Hepatic stellate cell (primary cell): ENCODE measurements around the gene APBB1IP.
"Not testable (repeated sequence)": the region's sequence is repeated elsewhere in the genome, so short reads cannot be mapped to it uniquely, and the experiment has no call there.

ENCODE experiments used
- DNase-seq: peaks from one replicate; pipeline ENCODE4 v3.0.0; 2011; ENCODE audit warnings: low spot score

APBB1IP gene, protein sequence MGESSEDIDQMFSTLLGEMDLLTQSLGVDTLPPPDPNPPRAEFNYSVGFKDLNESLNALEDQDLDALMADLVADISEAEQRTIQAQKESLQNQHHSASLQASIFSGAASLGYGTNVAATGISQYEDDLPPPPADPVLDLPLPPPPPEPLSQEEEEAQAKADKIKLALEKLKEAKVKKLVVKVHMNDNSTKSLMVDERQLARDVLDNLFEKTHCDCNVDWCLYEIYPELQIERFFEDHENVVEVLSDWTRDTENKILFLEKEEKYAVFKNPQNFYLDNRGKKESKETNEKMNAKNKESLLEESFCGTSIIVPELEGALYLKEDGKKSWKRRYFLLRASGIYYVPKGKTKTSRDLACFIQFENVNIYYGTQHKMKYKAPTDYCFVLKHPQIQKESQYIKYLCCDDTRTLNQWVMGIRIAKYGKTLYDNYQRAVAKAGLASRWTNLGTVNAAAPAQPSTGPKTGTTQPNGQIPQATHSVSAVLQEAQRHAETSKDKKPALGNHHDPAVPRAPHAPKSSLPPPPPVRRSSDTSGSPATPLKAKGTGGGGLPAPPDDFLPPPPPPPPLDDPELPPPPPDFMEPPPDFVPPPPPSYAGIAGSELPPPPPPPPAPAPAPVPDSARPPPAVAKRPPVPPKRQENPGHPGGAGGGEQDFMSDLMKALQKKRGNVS

DNA sequence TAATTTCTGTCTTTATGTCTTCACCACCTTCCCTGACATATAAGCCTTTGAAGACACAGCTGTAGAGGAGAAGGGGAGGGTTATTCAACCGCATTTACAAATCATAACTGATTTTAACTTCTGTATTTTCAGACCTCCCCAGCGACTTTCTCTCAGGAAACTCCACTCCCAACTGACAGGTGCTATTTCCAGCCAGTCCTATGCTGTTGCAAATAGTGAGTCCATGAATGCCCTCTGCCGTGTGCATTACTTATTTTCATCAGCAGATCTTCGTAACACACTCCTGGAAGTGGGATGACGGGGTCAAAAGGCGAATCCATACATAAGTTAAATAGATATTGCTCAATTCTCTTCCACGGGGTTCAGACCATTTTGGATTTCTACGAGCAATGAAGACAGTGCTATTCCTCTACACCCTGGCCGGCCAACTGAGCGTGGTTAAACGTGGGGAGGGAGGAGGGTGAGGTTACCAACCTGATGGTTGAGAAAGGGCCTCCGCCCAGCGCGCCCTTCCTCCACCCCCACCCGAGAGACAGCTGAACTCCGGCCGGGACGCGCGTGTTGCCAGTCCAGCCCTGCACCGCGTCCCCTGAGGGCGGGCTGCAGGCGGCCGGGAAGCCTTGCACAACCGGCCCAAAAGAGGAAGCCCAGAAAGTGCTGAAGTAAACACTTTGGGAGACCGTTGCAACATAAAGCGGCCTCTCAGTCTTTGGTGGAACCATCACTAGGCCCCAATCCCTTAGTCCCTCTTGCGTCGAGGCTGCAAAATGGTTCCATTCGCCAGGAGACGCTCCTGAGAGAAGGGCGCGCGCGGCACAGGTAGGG is at the start of gene APBB1IP:
Gene APBB1IP, plus strand, starts transcription at position 705 of the 825 bp plus-strand sequence. CDS start 53,986 bp downstream, outside the sequence.
- DNase-seq, result no peak

DNA sequence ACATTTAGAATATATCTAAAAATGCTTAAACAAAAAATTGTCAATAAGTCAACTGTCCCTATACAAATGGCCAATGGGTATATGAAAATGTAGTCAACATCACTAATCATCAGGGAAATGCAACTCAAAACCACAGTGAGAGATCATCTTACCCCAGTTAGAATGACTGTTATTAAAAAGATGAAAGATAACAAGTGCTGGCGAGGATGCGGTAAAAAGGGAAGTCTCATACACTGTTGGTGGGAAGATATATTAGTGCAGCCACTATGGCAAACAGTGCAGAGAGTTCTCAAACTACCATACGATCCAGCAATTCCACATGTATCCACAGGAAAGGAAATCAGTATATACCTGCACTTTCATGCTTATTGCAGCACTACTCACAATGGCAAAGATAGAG is 48.6 kb upstream of the APBB1IP start:
- no peak for DNase-seq

DNA sequence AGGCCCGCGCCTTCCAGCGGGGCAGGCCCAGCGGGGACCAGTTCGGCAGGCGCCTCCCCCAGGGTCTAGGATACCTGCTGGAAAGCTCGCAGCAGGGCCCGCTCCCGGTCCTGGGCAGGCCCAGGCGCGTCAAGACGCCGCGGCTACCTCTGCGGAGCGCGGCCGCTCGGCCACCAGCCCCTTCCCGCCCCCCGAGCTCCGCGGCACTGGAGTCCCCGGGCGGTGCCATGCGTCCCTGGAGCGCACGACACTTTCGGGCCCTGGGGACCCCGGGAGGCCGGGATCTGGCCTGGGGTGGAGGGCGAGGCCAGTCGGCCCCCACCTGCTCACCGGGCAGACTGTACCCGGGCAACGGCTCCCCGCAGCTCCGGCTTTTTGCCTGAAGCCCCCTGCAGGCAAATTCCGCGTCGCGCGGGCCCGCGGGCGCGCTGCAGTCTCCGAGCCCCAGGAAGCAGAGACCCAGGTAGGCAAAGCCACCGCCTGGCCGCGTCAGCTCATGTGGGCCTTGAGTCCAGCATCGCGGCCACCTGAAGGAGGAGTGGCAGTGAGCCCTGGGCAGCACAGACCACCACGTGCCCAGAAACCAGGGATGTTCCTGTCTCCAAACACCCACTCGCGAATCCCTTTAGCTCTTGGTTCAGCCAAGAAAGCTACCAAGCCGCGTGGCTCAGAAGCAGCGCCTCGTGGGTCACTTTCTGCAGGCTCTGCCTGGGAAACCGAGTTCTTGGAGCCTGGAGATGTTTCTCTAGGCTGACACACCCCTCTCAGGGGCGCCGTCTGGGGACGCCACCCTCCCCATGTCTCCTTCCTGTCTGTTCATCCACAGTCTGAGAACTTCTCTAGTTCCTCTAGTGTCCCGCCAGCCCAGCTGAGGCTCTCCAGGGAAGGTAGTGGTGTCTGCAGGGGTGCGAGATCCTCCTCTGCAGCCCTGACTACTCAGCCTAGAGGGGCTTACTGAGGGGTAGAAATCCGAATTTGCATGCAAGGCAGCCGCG is 46.1 kb upstream of the APBB1IP start:
- no peak for DNase-seq

DNA sequence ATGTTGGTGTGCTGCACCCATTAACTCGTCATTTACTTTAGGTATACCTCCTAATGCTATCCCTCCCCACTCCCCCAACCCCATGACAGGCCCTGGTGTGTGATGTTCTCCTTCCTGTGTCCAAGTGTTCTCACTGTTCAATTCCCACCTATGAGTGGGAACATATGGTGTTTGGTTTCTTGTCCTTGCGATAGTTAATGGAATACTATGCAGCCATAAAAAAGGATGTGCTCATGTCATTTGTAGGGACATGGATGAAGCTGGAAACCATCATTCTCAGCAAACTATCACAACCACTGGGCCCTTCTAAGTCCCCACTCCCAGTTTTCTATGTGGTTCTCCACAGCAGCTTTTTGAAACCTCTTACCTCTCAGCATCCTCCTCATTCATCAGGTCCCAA is 39.8 kb upstream of the APBB1IP start:
- DNase-seq, result not testable (repeated sequence)

DNA sequence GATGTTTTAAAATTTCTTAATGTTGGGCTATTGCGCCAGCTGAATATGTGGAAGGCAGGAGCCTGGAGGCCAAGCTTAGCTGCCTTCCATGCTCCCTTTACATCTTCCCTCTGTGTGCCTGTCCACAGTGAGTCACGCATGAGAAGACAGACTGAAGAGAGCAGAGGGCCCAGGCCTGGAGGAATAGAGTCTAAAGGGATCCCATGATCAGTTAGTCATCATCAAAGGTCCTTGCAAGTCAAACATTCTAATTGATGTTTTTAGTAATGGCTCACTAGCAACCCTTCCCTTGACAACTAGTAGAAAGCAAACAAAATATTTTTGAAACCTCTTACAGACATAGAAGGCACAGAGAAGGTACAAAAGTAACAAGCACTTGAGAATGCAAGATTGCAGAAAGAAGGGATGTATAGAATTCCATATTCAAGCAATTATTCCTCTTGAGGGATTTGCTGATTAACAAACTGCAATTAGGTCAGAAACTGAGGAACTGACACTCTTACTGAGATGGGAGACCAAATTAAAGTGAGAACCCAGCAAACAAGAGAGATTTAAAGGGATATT is 30.7 kb upstream of the APBB1IP start:
- no peak for DNase-seq

DNA sequence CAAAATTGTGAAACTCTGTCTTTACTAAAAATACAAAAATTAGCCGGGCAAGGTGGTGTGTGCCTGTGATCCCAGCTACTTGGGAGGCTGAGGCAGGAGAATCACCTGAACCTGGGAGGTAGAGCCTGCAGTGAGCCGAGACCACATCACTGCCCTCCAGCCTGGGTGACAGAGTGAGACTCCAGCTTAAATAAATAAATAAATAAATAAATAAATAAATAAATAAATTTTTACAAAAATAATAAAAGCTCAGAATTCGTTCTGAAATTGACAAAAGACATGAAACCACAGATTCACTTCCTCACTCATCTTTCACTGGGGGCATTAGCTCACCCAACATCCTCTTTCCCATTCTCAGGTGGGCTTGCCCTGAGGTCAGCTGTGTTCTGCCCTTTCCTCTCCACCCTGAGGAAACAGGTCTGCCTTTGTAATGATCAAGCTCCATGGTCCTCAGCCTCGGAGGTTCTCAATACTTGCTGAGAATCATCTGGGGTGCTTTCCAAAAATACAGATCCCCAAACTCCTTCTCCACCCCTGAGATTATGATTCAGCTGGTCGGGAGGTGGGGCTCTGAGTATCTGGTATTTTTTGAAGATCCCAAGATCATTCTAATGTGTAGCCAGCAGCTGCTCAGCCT is 29.2 kb upstream of the APBB1IP start:
- no peak for DNase-seq

DNA sequence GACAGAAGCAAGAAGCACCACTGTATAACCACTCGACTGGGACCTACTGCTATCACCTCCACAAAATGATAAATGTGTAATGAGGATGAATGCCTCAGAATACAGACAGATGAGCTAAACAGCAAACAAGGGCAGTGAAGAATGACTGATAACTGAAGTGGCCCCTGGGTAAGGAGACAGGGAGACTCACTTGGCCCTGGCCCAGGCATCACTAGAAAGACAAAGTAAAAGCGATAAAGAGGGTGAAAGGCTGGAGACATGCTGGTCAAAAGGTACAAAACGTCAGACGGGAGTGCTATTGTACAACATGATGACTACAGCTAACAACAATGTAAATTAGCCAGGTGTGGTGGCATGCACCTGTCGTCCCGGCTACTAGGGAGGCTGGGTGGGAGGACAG is 27.8 kb upstream of the APBB1IP start:
- DNase-seq, result no peak

DNA sequence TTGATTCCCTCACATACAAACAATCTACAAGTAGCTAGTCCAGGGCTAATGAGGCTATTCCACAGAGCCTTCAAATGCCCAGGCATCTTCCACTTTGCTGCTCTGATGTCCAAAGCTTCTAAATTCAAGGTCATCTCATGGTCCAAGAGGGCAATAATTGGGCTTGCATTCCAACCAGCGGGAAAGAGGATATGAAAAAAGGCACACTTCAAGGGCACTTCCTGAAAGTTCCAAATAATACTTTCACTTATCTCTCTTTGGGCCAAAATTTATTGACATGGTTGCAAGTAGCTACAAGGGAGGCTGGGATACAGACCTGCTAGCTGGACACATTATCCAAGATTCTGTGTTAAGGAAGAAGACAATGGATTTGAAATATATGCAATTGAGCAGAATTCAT is 25.2 kb upstream of the APBB1IP start:
- no peak for DNase-seq

DNA sequence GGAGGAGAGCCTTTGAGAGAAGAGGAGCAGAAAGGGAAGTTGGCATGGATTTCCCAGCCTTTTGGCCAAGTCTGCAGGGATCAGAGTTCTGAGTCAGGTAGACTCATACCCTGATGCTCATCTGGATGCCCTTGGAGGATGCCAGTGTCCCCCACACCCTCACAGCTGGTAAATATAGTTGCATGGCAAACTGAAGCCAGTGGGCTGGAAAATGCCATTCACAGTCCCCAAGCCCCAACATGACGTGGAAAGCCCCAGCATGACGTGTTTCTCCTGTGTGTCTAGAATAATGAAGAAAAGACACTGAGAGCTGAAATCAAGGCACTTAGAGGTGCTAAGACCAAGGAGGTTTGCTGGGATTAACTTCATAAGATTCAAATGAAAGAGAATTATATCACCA is 24.8 kb upstream of the APBB1IP start:
- DNase-seq, result no peak

DNA sequence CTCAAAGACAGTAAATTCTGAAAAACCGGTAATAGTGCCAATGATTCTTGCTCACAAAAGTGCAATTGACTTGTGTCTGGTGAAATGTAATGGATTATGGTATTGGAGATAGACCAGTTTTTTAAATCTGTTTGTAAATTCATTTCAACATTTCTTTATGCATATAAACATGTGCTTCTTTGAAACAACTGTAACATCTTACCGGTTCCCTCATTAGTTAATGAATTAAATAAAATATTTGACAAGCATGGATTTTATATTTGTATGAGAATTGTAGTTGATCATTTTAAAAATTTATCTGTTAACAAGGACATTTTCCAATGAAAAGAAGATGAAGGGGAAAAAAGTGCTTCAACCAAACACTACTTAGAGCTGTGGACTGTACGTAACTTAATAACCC is 21.0 kb upstream of the APBB1IP start:
- no peak for DNase-seq

DNA sequence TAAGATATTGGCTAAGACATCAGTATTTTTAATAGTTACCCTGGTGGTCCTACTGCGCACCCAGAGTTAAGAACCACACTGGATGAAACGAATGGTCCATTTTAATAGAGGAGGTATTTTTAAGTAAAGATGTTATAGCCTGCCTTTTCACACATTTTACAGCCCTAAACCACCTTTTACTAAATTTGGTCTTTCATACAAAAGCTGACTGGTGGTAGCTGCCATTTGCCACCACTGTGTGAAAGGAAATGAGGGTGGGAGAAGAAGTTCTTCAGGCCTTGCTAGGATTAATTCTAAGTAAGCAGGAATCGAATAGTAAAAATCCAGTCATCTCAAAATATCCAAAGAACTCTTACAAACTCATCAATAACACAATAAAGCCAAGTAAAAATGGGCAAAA is 15.2 kb upstream of the APBB1IP start:
- no peak for DNase-seq

DNA sequence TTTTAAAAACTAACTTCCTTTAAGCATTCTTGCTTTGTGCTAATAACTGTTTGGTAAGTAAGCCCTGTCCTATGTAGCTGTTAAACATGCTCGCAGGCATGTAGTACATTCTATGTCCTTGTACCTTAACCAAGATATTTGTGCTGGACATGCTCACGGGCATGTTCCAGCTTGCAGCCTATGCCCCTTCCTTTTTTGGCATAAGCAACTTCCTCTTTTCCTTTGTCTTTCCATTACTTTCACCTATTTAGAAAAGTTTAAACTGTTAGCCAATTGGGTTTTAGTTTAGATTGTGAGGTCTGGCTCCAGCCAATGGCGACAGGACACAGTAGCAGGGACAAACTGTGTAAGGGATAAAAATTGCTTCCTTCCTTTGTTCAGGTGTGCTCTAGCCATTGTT is 14.4 kb upstream of the APBB1IP start:
- no peak for DNase-seq

DNA sequence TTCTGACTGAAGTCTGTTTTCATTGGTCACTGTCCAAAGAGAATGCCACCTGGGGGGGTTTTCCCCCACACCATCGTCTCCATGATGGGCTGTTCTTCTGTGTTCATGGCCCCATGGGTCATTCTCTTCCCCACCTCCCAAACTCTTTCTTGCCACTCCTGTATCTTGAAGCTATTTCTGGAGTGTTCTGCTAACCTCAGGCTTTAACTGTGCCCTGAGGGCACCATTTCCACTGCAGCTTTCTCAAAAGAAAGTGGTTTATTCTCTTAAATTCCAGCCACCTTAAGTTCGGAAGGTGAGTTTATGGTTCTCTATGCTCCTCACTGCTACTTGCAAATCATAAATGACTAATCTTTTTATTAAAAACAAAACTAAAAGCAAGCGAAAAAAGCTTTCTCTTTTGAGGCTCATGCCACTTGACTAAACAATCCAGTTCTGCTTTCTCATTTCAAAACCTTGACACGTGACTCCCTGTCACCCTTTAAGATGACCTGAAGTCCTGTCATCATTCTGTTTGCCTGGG is 7.4 kb upstream of the APBB1IP start:
- DNase-seq, result no peak

DNA sequence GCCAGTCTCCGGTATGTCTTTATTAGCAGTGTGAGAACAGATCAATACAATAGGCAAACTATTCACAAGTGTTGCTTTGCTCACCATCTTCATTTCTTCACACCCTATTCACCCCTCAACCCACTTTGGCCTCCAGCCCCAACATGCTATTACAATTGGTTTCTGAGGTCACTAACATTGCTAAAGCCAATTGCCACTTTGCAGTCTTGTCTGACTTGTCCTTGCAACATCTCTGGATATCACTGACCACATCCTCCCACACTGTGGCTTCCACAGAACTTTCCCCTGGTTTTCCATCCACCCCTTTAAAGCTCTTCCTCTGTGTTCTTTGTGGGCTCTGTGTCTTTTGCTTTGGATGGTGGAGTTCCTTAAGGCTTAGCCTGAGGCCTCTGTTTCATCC is 5.2 kb upstream of the APBB1IP start:
- DNase-seq, result no peak

DNA sequence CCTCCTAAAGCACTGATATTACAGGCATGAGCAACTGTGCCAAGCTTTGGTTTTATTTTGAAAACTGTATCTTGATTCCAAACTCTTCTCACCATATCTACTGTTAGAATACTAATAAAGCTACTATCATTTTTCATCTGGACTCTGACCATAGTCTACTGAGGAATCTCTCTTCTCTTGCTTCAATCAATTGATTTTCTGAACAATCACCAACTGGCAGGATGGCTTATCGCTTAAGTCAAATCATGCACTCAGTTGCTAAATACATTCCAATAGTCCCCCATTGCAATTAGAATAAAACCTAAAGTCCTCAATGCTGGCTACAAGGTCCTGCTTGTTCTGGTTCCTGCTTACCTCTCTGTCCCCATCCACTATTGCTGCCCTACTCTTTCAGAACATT is 2.3 kb upstream of the APBB1IP start:
- no peak for DNase-seq

DNA sequence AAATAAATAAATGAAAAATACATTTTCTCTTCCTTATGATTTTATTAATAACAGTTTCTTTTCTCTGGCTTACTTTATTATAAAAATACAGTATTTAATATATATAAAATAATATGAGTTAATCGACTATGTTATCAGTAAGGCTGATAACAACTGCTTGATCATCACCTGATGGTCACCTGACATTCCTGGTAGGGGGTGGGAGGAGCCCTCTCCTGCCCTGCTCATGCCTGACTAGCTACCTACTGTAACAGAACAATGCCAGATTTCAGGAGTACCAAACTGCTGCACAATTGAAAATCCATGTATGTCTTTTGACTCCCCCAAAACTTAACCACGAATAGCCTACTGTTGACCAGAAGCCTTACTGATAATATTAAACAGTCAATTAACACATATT is 1.3 kb upstream of the APBB1IP start:
- DNase-seq, result no peak

DNA sequence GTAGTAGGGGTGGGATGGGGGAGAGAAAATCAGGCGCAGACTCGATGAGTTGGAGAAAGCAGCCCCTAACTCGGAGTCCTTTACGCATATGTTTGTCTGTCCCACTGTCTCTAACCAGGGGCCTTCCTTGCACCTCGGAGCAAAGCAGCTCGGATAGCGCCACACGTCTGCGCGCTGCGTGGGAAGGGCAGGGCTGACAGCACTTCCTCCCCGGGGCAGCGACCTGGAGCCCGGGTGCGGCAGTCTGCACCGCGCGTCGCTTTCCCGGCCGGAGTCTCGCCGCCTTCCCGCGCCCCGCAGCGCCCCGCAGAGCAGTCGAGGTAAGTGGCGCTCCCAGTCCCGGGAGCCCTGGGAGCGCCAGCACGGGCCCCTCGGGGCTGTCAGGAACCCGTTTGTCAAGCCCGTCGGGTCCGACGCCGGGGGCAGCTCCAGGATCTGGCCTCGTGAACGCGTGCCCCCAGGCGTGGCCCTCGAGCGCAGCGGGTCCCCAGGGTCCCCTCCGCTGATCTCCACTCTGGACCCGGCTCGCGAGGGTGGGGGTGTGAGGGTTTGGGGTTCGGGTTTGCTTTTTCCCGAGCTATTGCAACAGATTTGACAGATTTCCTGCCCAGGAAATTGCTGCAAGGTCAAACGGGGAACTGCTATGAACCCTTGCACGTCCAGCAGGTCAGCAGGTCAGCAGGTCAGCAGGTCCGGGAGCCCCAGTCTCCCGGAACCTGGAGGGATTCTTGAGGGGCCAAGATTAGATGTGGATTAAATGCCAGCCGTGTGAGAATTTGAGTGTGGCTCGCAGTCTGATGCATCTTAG is 597 bp downstream of the APBB1IP start:
- DNase-seq, result no peak

DNA sequence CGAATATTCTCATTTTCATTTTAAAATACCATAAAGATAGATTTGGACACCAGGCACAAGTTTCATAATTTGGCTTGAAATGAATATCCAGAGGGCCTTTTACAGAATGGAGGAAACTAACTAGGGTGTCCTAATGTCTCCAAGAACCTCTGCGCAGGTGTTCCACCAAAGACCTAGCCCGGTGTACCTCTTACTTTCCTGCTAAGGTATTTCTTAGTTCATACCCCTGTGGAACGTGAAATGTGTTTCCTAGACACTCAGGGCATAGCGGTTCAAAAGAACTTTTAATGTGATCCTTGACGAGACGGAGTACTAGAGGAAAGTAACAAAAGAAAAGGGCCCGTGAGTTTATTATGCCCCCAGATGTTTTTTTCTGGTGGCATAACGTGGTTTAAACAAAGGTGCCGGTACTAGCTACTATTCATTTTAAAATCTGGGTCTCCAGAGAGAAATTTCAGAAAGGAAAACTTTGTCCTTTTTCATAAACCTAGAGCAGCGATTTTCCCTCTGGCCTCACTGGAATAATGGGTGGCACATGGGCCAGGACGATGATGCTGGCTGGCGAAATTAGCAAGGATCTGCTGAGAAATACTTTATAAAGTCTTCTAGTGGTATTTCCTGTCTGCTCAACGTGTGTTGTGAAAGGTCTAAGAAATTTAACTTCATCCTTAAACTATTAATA is 1.4 kb downstream of the APBB1IP start:
- no peak for DNase-seq

DNA sequence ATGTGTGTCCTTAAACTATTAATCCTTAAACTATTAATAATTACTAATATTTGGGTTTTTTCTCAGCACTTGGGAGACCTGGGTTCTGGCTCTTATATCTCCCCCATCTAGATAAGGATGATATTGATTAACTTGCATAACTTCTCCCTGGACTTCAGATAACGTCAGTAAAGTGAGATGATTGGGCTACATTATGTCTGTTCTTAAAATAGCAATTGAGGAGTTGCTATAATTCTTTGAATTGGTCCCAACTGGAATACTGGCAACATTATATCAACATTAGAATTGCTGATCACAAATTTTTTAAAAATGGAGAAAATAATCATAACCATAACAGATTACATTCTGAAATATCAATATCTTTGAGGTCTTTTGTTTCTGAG is 1.9 kb downstream of the APBB1IP start:
- no peak for DNase-seq
